ENCODE data around the gene SELENOW.
"Not testable (repeated sequence)": the region's sequence is repeated elsewhere in the genome, so short reads cannot be mapped to it uniquely, and the experiment has no call there.

The SELENOW gene

GRCh38 chr19:47786566-47786965, 8.1 kb downstream of the SELENOW start:
- DNase-seq = no peak

DNA sequence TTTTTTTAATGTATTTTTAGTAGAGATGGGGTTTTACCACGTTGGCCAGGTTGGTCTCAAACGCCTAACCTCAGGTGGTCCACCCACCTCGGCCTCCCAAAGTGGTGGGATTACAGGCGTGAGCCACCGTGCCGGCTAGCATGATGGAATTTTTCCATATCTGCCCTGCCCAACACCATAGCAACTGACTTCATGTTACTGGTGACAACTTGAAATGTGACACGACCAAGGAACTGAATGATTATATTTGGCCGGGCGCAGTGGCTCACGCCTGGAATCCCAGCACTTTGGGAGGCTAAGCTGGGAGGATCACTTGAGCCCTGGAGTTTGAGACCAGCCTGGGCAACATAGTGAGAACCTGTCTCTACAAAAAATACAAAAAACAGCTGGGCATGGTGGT, 8.8 kb downstream of the SELENOW start:
- not testable (repeated sequence) for DNase-seq

DNA sequence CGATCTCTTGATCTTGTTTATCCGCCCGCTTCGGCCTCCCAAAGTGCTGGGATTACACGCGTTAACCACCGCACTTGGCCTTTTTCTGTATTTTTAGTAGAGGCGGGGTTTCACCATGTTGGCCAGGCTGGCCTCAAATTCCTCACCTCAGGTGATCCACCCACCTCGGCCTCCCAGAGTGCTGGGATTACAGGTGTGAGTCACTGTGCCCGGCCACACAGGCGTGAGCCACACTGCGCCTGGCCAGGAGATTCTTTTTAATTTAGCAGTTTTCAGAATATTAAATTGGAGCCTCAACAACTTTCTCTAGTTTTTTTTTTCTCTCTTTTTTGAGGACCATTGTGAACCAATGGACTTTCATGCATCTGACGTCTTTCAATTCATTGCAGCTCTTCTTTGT, 11.3 kb downstream of the SELENOW start:
- not testable (repeated sequence) for DNase-seq

DNA sequence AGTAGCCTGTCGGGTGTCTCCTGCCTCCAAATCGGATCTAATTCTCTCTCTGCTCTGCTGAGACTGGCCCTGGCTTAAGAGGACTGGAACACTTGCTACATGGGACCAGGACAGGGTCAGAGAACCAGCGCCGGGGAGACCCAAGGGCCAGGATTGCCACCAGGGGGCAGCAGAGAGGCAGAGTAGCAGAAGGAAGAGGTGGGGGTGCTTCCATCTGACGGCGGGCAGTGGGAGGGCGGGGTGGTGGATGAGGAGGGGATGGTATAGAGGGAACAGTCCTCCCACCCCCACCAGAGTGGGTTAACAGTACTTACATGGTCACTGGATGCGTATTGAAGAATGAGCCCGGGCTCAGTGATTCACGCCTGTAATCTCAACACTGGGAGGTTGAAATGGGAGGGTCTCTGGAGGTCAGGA, 11.9 kb downstream of the SELENOW start:
- peak; percentile 81 for DNase-seq

- no peak for DNase-seq
These were observed 14.1 kb downstream of the SELENOW start for GRCh38 chr19:47792616-47793015.

GRCh38 chr19:47794526-47794925, 16.0 kb downstream of the SELENOW start:
- DNase-seq = no peak

- DNase-seq = no peak
These were observed 18.3 kb downstream of the SELENOW start for GRCh38 chr19:47796785-47797184.

- no peak for DNase-seq
These were observed 19.7 kb downstream of the SELENOW start for GRCh38 chr19:47797996-47798903.

DNA sequence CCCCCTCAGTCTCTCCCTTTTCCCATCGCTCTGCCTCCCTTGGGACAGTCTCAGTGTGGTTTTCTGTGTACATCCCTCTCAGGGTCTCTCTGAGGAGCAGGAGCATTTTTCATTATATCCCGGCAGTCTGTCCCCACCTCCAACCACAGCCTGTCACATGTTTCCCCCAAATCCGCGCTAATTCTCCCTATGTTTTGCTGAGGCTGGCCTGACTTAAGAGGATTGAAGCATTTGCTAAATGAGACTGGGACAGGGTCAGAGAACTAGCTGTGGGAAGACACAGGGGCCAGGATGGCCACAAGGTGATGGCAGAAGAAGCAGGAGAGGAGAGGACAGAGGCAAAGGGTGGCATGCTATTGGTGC, 20.4 kb downstream of the SELENOW start:
- no peak for DNase-seq

DNA sequence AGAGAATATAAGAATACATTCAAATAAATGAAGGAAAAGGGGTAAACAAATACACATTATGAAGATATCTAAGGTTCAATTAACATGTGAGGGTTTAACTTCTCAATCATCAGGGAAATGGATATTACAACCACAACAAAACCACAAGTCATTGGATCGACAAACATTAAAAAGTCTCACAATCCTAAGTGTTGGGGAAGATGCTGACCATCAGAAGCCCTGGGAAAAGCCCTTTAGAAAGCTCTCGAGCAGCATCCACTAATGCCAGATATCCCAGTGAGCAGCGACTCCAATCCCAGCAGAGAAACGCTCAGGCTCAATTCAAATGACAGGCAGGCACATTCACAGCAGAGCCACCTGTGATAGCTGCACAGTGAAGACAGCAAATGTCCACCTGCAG, 22.8 kb downstream of the SELENOW start:
- DNase-seq = no peak

DNA sequence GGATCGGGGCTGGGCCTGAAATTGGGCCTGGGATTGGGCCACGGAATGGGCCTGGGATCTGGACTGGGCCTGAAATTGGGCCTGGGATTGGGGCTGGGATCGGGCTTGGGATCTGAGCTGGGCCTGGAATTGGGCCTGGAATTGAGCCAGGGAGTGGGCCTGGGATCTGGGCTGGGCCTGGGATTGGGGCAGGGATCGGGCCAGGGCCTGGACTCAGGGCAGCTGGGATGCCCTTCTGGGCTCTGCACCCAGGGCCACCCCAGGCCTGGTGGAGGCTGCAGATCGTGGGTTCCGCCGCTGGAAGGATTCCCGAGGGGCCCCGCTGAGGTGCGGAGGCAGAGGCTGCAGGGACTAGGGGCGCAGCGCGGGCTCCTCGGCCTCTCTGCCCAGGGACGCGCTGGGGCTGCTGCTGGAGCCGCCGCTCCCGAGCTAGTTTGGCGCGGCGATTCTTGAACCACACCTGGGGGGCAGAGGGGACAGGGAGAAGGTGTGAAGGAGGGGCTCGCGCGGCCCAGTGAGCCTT, 24.1 kb downstream of the SELENOW start:
- no peak for DNase-seq

- not testable (repeated sequence) for DNase-seq
These were observed 24.6 kb downstream of the SELENOW start for GRCh38 chr19:47803148-47803547.

- not testable (repeated sequence) for DNase-seq
These were observed 25.2 kb downstream of the SELENOW start for GRCh38 chr19:47803671-47804070.

- DNase-seq = not testable (repeated sequence)
These were observed 25.9 kb downstream of the SELENOW start, which contains the start of gene TPRX1 for GRCh38 chr19:47804451-47804850. TSS of gene TPRX1 (minus strand) at chr19:47804551. CDS start at chr19:47804539, 12 bp downstream.

DNA sequence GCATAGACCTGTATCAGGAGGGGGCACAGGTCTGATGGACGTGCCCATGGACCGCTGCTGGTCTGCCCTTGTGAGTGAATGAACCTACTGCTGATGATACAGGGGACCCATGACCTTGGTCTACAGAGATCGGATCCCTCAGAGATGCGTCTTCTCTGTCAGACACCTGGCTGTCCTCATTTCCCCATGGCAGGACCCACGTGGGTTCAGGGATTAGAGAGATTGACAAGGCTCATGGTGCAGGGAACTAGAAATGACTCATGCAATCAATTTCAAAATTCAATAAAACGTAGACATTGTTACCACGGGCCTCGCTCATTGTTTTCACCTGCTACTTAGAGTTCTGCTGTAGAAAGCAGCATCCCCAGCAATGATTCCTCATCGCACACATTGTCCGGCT, 26.8 kb downstream of the SELENOW start:
- no peak for DNase-seq

DNA sequence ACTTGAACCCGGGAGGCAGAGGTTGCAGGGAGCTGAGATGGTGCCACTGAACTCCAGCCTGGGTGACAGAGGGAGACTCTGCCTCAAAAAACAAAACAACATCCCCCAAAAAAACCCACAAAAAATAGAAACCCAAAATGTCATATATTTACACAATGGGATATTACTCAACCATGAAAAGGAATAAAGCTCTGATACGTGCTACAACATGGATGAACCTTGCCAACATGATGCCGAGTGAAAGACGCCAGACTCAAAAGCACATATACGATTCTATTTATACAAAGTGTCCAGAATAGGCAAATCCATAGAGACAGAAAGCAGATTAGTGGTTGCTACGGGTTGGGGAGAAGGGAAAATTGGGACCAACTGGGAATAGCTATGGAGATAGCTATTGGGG, 27.9 kb downstream of the SELENOW start:
- no peak for DNase-seq

DNA sequence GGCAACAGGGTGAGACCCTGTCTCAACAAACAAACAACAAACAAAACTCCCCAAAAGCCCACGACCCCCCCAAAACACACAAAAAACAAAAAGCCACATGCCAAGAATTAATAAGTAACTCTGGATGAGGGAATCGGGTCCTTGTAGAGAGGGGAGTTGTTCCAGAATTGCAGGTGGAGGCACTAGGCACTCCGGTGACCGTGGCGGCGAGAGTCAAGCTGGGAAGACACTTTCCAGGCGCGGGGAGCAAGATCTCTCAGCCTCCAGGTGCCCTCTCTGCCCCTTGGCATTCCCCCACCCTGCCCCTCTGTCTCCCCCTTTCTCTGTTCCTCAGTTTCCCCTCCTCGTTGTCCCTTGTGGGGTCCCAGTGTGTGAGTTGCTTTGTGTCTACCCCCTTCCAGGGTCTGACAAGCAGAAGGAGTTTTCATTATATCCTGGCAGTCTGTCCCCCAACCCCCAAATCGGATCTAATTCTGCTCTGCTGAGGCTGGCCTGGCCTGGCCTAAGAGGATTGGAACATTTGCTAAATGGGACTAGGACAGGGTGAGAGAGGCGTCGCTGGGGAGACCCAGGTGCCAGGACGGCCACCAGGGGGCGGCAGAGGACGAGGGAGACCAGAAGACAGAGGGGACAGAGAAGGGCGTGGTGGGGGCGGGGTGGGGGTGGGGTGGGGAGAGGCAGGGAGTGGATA, 34.9 kb downstream of the SELENOW start:
- peak; percentile 80 for DNase-seq

DNA sequence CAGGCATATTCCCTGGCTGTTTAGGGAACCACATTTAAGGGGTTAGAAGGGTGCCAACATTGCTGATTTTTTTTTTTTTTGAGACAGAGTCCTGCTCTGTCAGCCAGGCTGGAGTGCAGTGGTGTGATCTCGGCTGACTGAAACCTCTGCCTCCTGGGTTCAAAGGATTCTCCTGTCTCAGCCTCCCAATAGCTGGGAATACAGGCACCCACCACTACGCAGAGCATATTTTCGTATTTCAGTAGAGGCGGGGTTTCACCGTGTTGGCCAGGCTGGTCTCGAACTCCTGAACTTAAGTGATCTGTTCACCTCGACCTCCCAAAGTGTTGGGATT, 35.5 kb downstream of the SELENOW start:
- no peak for DNase-seq

GRCh38 chr19:47816270-47816669, 37.8 kb downstream of the SELENOW start:
- DNase-seq = not testable (repeated sequence)

GRCh38 chr19:47818221-47818620, 39.7 kb downstream of the SELENOW start:
- not testable (repeated sequence) for DNase-seq

GRCh38 chr19:47819858-47820257, 41.4 kb downstream of the SELENOW start:
- no peak for DNase-seq

DNA sequence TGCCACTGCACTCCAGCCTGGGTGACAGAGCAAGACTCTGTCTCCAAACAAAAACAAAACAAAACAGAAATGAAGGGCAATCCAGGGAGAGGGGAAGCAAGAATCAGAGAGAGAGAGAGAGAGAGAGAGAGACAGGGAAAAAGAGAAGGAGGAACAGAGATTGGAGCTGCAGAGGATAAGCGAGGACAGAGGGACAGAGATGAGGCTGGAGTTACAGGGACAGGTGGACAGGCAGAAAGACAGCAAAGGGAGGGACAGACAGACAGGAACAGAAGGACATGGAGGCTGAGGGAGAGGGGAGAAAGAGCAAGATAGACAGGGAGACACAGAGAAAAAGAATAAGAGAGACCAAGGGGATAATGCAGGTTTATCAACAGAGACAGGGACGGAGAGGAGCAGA, 41.9 kb downstream of the SELENOW start:
- no peak for DNase-seq

DNA sequence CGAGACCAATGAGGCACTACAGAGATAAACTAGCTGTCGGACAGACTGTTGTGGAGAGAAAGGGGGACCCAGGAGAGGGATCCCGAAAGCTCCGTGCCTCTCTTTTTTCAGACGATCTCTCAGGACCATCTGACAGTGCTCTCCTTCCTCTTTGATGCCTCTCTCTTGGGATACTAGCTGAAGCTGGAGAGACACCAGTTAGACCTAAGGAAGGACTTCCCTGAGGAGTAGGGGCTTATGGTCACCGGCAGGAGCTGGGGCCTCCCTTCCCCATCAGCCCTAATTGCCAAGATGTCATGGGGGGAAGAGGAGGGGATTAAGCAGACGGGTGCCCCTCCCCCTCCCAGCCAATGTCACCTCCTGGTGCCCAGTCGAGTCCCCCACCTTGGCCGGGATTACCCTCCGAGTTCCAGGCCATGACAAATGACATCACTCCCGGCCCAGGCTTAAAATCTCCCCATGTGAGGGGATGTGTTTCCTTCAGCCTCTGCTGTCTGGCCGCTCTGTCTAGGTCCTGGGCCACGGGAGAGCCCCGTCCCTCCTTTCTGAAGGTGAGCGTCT, 43.0 kb downstream of the SELENOW start, which contains the start of gene CRX:
CRX (plus strand) TSS at position 478 of the 561 bp plus-strand sequence. CDS start 12,507 bp downstream, outside the sequence.
- DNase-seq = no peak

Measured in NCI-H69 (cell line).